ENCODE results near the gene RND2. TPM values are rescaled to one million over a fixed set of nuclear protein-coding genes. Genes with fewer than 3 reads are reported as not detected.
A peak's percentile ranks its signal among the peaks of the same experiment; 100 is the strongest.

The RND2 gene
- polyA plus RNA-seq, 1 experiment, result 1.3 TPM

DNA sequence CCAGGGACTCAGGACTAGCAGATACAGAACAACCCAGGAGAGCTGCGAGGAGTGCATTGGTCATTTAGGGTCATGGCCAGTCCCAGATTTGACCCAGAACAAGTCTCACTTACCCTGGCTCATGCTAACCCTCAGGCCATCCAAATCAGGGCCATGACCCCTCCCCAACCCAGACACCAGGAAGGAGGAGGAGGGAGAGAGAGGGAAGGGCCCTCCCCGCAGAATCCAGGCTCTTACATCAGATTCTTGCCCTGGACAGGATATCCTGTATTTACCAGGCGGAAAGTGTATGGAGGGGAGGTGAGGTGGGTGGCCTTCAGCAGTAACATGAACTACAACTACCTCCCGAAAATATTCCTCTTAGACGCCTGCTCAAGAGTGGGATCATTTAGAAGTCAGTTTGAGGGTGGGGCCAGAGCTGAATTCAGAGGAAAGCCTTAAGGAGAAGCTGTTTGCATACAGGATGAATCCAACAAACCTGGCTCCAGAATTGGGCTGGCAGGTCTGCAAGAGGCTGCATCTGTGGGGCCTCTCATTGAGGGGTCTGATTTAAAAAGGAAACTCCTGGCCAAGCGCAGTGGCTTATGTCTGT lies 4.9 kb upstream of the RND2 start:
- TF ChIP-seq, protein P1, sequence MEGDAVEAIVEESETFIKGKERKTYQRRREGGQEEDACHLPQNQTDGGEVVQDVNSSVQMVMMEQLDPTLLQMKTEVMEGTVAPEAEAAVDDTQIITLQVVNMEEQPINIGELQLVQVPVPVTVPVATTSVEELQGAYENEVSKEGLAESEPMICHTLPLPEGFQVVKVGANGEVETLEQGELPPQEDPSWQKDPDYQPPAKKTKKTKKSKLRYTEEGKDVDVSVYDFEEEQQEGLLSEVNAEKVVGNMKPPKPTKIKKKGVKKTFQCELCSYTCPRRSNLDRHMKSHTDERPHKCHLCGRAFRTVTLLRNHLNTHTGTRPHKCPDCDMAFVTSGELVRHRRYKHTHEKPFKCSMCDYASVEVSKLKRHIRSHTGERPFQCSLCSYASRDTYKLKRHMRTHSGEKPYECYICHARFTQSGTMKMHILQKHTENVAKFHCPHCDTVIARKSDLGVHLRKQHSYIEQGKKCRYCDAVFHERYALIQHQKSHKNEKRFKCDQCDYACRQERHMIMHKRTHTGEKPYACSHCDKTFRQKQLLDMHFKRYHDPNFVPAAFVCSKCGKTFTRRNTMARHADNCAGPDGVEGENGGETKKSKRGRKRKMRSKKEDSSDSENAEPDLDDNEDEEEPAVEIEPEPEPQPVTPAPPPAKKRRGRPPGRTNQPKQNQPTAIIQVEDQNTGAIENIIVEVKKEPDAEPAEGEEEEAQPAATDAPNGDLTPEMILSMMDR (IDR thresholded peaks at IDR 0.05; ENCODE audit: insufficient read depth, low read depth, low read length), result no peak
- H3K4me3 ChIP-seq (ENCODE audit: low read depth, low read length), result no peak overlapping the region

DNA sequence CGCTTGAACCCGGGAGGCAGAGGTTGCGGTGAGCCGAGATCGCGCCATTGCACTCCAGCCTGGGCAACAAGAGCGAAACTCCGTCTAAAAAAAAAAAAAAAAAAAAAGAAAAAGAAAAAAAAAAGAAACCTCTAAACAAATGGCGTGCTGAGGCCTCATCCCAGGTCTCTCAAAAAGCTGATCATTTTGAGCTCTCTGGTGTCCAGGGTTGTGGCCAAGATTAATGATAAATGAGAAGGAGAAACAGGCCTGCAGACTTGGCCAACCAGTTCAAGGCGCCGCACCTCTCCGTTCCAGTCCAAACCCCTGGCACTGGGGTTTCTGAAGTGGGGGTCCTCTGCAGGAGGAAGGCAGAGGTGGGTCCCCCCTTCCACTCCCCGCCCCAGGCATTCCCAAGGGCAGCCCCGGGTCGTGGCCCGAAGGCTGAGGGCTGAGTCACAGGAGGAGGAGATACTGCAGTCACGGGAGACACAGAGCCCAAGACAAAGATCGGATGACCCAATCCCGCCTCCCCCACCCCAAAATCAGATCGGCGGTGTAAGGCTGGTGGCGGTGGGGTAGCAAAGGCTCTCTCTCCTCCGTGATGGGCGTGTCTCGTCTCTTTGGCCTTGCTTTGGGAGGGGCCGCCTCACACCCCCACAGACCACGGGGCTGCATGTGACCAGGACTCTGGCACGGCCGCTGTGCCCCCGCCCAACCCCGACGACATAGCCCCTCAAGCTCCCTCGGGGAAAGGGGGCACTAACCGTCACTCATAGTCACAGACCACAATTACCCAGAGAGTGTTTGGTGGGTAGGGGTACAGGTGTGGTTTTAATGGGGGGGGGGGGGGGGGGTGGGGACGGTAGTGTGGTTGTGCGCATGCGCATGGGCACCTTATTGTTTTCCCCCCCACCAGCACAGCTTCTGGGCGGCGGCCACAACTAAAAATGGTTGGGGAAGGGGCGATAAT lies 4.0 kb upstream of the RND2 start:
- CTCF ChIA-PET, result interaction anchor here (0.6 to 1.0 kb wide), 3 partner anchors 19 to 402 kb away, joined by 3 read pairs; no protein-coding TSS in a partner anchor
- DNase-seq (ENCODE audit: low read depth), result no peak
- H3K27me3 ChIP-seq (ENCODE audit: control insufficient read depth, insufficient read depth, low read length), result peaks cover 2% of the 10 kb centered on the region; the same call in 1 of the 2 replicates
- POLR2A ChIA-PET, result no interaction called here
- TF ChIP-seq, protein P1 (IDR thresholded peaks at IDR 0.05; ENCODE audit: insufficient read depth, low read depth, low read length), result no peak
- peak overlapping the region; percentile 100 for H3K4me3 ChIP-seq (ENCODE audit: low read depth, low read length)
- peaks cover 14% of the 10 kb centered on the region for H3K36me3 ChIP-seq (ENCODE audit: control insufficient read depth, insufficient read depth, low read length)

More for the DNA sequence above, 4.9 kb upstream of the RND2 start:
- peaks cover 2% of the 10 kb centered on the region; the same call in 1 of the 2 replicates for H3K27me3 ChIP-seq (ENCODE audit: control insufficient read depth, insufficient read depth, low read length)
- CTCF ChIA-PET, result interaction anchor here (0.9 to 1.0 kb wide), 2 partner anchors 18 to 177 kb away, joined by 3 read pairs; no protein-coding TSS in a partner anchor
- no peak for DNase-seq (ENCODE audit: low read depth)
- POLR2A ChIA-PET, result no interaction called here
- H3K36me3 ChIP-seq (ENCODE audit: control insufficient read depth, insufficient read depth, low read length), result peaks cover 19% of the 10 kb centered on the region

DNA sequence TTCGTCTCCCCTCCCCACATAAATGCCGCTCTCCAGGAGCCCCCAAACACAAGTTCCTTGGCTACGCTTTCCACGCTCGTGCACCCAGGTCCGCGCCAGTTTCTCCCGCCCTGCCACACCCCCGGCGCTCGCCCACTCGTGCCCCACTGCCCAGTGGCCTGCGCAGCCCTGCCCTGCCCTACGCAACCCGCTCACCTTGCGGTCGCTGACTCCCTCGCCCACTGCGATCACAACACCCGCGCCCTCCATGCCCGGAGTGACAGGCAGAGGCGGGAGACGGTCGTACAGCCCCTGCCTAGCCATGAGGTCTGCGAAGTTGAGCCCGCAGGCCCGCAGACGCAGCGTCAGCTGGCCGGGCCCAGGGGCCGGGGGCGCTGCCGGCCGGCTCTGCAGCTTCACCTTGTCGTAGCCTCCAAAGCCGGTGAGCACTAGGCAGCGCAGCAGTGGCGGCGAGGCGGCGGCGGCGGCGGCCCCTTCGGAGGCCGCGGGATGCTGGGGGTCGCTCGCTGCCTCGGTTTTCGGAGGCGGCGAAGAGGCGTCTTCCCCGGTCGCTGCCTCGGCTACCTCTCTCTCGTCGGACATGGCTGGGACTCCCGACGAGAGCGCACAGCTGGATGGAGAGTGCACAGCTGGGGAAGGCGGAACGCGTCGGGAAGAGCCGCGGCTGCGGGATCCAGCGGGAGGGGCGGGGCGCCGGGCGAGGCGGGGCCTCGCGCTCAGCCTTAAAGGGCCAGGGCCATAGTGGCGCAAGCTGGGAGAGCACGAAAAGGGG lies 3.1 kb upstream of the RND2 start, which contains the start of gene VAT1:
Gene VAT1, minus strand, starts transcription at position 645 of the 772 bp plus-strand sequence. Its CDS starts 63 bp downstream, at position 582.
- TF ChIP-seq, protein P1 (IDR thresholded peaks at IDR 0.05; ENCODE audit: insufficient read depth, low read depth, low read length), result no peak
- DNase-seq (ENCODE audit: low read depth), result no peak
- H3K4me3 ChIP-seq (ENCODE audit: low read depth, low read length), result peak within 1 kb of the TSS; percentile 100
- peaks cover 2% of the 10 kb centered on the region; the same call in 1 of the 2 replicates for H3K27me3 ChIP-seq (ENCODE audit: control insufficient read depth, insufficient read depth, low read length)
- ChIA-PET CTCF (interaction anchor here (0.6 kb wide), 2 partner anchors 314 to 401 kb away, joined by 3 read pairs; no protein-coding TSS in a partner anchor), POLR2A (interaction anchor here (0.6 kb wide), 1 partner anchor 198 kb away, joined by 3 read pairs; the partner anchor contains the start of gene BECN1)
- peaks cover 11% of the 10 kb centered on the region for H3K36me3 ChIP-seq (ENCODE audit: control insufficient read depth, insufficient read depth, low read length)

DNA sequence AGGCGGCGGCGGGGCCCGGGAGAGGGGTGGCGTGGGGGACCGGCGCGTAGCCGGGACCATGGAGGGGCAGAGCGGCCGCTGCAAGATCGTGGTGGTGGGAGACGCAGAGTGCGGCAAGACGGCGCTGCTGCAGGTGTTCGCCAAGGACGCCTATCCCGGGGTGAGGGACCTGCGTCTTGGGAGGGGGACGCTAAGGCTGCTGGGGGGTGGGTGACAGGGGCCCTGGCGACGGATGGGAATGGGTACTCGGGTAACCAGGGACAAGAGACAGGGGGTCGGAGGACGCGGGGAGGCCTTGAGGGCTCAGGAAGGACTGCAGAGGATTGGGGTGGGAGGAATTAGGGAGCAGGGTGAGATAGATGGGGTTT lies 243 bp downstream of the RND2 start:
- H3K36me3 ChIP-seq (ENCODE audit: control insufficient read depth, insufficient read depth, low read length), result no peaks in the 10 kb centered on the region
- peaks cover 2% of the 10 kb centered on the region; the same call in 1 of the 2 replicates for H3K27me3 ChIP-seq (ENCODE audit: control insufficient read depth, insufficient read depth, low read length)
- TF ChIP-seq, protein P1 (IDR thresholded peaks at IDR 0.05; ENCODE audit: insufficient read depth, low read depth, low read length), result no peak
- DNase-seq (ENCODE audit: low read depth), result no peak
- H3K4me3 ChIP-seq (ENCODE audit: low read depth, low read length), result peak overlapping the region; percentile 50
- POLR2A ChIA-PET, result no interaction called here
- CTCF ChIA-PET, result interaction anchor here (0.6 to 1.7 kb wide), 6 partner anchors 82 to 314 kb away, joined by 3 to 12 read pairs (median 7); partner anchors contain the start of gene BRCA1

Measured in BJ (cell line).